Naive thymus-derived CD8-positive, alpha-beta T cell (primary cell): ENCODE data around the gene CEP295NL. TPM values are rescaled to one million over a fixed set of nuclear protein-coding genes. Genes with fewer than 3 reads are reported as not detected.
"Not testable (repeated sequence)": the region's sequence is repeated elsewhere in the genome, so short reads cannot be mapped to it uniquely, and the experiment has no call there.

Experiments
- ATAC-seq, 2 donors: fragments of 150-1000 bp; cut with Tn5 transposase in 1 of 2; sonication (Bioruptor Pico), chemical (Tn5 transposase) in 1 of 2; 1 replicate in 1 of 2; 2 replicates in 1 of 2; pipeline ENCODE4 v1.10.0; 2021; ENCODE audit warnings: mild to moderate bottlenecking in 2 of 2, moderate library complexity in 2 of 2
- POLR2A ChIA-PET: fragments of 350-600 bp; sonication (Branson Sonifier 250); formaldehyde crosslinking; loops from one replicate; lab custom pipeline; 2021; ENCODE audit warnings: antibody characterized with exemption; lab: Charles Lee
- DNase-seq, 10 donors: peaks; one replicate each; pipeline versions ENCODE4 v3.0.0 to v3.0.0-alpha.2; 2020 to 2022
- H3K27ac Mint-ChIP-seq, 10 donors: one replicate each; pipeline ENCODE4 v1.8.0; 2020 to 2022; ENCODE audit warnings: mild to moderate bottlenecking in 10 of 10, mixed read lengths in 10 of 10, moderate library complexity in 4 of 10, inconsistent platforms in 1 of 10
- H3K27me3 Mint-ChIP-seq, 5 donors: one replicate each; pipeline ENCODE4 v1.8.0; 2021 to 2022; ENCODE audit warnings: mixed read lengths in 5 of 5
- H3K36me3 Mint-ChIP-seq, 3 donors: one replicate each; pipeline ENCODE4 v1.8.0; 2020 to 2022; ENCODE audit warnings: mixed read lengths in 3 of 3, mild to moderate bottlenecking in 2 of 3, inconsistent platforms in 1 of 3
- H3K4me1 Mint-ChIP-seq, 4 donors: one replicate each; pipeline ENCODE4 v1.8.0; 2021 to 2022; ENCODE audit warnings: mixed read lengths in 4 of 4
- H3K4me3 Mint-ChIP-seq, 10 donors: one replicate each; pipeline ENCODE4 v1.8.0; 2020 to 2022; ENCODE audit warnings: mild to moderate bottlenecking in 10 of 10, mixed read lengths in 10 of 10, moderate library complexity in 6 of 10, inconsistent platforms in 1 of 10
- H3K9me3 Mint-ChIP-seq, 9 donors: one replicate each; pipeline ENCODE4 v1.8.0; 2020 to 2022; ENCODE audit warnings: mixed read lengths in 9 of 9, mild to moderate bottlenecking in 3 of 9, inconsistent platforms in 1 of 9, moderate library complexity in 1 of 9
- polyA plus RNA-seq, 3 donors: library from polyadenylated mRNA; unstranded; fragments of 300-500 nt; fragmentation: Illumina TruSeq; gene quantifications; one replicate each; pipeline ENCODE4 v1.2.3, GENCODE V29; 2021
- total RNA-seq, 8 experiments: library from RNA in 2 of 8; stranded (reverse) in 2 of 8; gene quantifications; one replicate each; pipeline ENCODE4 v1.2.3 and lab custom pipeline; 2021 to 2026

Gene CEP295NL
- total and polyA plus RNA-seq, 5 experiments from 2014 or later: 0.86 TPM; not detected in 4

DNA sequence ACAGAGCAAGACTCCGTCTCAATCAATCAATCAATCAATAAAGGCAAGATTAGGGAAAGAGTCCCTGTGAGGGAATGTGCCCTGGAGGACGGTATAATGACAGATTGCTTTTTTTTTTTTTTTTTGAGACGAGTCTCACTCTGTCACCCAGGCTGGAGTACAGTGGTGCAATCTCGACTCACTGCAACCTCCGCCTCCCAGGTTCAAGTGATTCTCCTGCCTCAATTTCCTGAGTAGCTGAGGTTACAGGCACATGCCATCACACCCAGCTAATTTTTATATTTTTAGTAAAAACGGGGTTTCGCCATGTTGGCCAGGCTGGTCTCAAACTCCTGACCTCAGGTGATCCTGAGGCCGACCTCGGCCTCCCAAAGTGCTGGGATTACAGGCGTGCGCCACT, 12.9 kb downstream of the CEP295NL start:
- ATAC-seq: peak; percentile 26 to 37
- not testable (repeated sequence) for H3K9me3 Mint-ChIP-seq, DNase-seq, H3K36me3 Mint-ChIP-seq, H3K27me3 Mint-ChIP-seq
- POLR2A ChIA-PET: interaction anchor here (1.1 to 1.3 kb wide), 4 partner anchors 10 to 35 kb away, joined by 4 to 5 read pairs (median 4); partner anchors contain the start of gene TIMP2
- H3K4me1 Mint-ChIP-seq: peaks cover 19 to 54% (median 43%) of the 10 kb centered on the region in 4 donors
- peak overlapping the region in 7 of 10 donors; percentile 7 to 80 (median 60) for H3K4me3 Mint-ChIP-seq
- H3K27ac Mint-ChIP-seq: peak overlapping the region; percentile 68 to 96 (median 91)

GRCh38 chr17:78889531-78889930, 13.5 kb downstream of the CEP295NL start:
- Mint-ChIP-seq H3K9me3 (no peaks in the 10 kb centered on the region), H3K4me3 (peak overlapping the region; percentile 18 to 80 (median 44)), H3K36me3 (no peaks in the 10 kb centered on the region), H3K27me3 (no peaks in the 10 kb centered on the region), H3K4me1 (peaks cover 19 to 53% (median 44%) of the 10 kb centered on the region in 4 donors), H3K27ac (peak overlapping the region; percentile 46 to 96 (median 91))
- ATAC-seq: no peak
- DNase-seq: peak in 1 of 10 donors; percentile 30
- POLR2A ChIA-PET: interaction anchor here (0.8 to 1.2 kb wide), 2 partner anchors 33 to 35 kb away, joined by 3 to 4 read pairs; partner anchors contain the start of gene TIMP2

DNA sequence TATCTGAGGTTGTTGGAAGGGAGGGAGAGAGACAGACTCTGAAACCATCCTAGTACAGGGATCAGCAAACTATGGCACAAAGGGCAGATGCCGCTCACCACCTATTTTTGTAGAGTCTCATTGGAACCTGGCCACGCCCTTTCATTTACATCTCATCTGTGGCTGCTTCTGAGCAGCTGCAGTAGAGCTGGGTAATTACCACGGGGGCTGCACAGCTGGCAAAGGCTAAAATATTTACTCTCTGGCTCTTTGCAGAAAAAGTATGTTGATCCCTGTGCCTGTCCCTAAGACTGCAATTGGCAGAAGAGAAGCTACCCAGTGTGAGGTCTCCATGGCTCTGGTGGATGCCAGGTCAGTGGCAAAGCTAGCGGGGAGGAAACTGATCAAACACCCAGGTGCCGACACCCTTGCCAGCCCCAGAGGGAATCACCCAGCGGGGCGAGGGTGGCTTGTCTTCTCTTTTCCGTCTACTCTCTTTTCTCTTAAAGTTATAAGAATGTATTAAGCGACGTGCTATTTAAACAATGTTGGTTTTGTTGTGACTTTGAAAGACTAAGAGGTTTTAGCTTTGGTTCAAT, 14.0 kb downstream of the CEP295NL start:
- peak overlapping the region; percentile 46 to 96 (median 91) for H3K27ac Mint-ChIP-seq
- POLR2A ChIA-PET: interaction anchor here (0.8 to 1.2 kb wide), 2 partner anchors 34 to 36 kb away, joined by 3 to 4 read pairs; partner anchors contain the start of gene TIMP2
- H3K4me1 Mint-ChIP-seq: peaks cover 19 to 52% (median 44%) of the 10 kb centered on the region in 4 donors
- ATAC-seq: peak in 1 of 2 donors; percentile 37
- H3K36me3 Mint-ChIP-seq: no peaks in the 10 kb centered on the region
- H3K27me3 Mint-ChIP-seq: no peaks in the 10 kb centered on the region
- peak overlapping the region in 9 of 10 donors; percentile 18 to 80 (median 52) for H3K4me3 Mint-ChIP-seq
- H3K9me3 Mint-ChIP-seq: no peaks in the 10 kb centered on the region
- DNase-seq: peak in 1 of 10 donors; percentile 25

- DNase-seq (no peak), ATAC-seq (no peak)
- no peak overlapping the region for H3K4me3 Mint-ChIP-seq
- peaks cover 21 to 58% (median 47%) of the 10 kb centered on the region in 4 donors for H3K4me1 Mint-ChIP-seq
- peak overlapping the region in 2 of 10 donors; percentile 16 to 47 for H3K27ac Mint-ChIP-seq
- H3K9me3 Mint-ChIP-seq: no peaks in the 10 kb centered on the region
- H3K36me3 Mint-ChIP-seq: no peaks in the 10 kb centered on the region
- no peaks in the 10 kb centered on the region for H3K27me3 Mint-ChIP-seq
- POLR2A ChIA-PET: no interaction called here
Measured at GRCh38 chr17:78886954-78887353, 16.0 kb downstream of the CEP295NL start.

- Mint-ChIP-seq H3K9me3 (no peaks in the 10 kb centered on the region), H3K4me1 (peaks cover 14 to 48% (median 37%) of the 10 kb centered on the region in 4 donors), H3K27ac (no peak overlapping the region), H3K27me3 (no peaks in the 10 kb centered on the region), H3K4me3 (no peak overlapping the region), H3K36me3 (no peaks in the 10 kb centered on the region)
- DNase-seq (no peak), ATAC-seq (no peak)
- POLR2A ChIA-PET: no interaction called here
Measured at GRCh38 chr17:78885956-78886355, 17.0 kb downstream of the CEP295NL start.

GRCh38 chr17:78884876-78885667, 17.9 kb downstream of the CEP295NL start:
- no peaks in the 10 kb centered on the region for H3K9me3 Mint-ChIP-seq
- POLR2A ChIA-PET: no interaction called here
- H3K4me1 Mint-ChIP-seq: peaks cover 11 to 43% (median 32%) of the 10 kb centered on the region in 4 donors
- no peak for ATAC-seq
- H3K36me3 Mint-ChIP-seq: no peaks in the 10 kb centered on the region
- peak overlapping the region in 2 of 10 donors; percentile 32 to 69 for H3K27ac Mint-ChIP-seq
- no peak overlapping the region for H3K4me3 Mint-ChIP-seq
- DNase-seq: no peak
- no peaks in the 10 kb centered on the region for H3K27me3 Mint-ChIP-seq

DNA sequence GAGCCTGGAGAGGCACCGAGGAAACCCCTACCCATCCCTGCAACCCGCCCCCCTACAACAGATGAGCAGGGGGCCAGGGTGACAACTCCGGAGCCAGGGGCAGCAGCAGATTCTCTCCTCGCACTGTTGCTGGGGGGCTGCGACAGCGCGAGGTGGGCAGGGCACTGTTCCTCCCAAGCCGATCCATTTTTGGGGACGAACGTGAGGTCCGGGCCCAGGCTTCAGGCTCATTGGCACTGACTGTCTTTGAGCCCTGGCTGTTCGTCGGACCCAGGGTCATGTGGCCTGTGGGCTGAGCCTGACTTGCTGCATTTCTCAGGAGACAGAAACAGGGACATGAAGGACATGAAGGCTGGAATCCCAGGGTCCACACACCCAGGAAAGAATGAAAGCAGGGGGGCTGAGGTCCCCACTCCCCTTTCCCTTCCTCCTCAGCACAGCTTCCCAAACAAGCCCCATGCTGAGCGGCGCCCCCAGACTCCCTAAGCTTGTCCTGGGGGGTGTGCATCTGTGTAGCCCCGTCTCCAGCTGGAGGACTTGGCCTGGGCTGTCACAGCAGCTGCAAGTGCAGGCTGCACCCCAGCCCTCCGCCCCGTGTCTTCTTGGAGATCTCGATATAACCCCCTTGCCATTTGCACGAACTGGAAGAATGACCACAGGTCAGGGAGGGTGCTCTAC, 18.7 kb downstream of the CEP295NL start:
- Mint-ChIP-seq H3K4me3 (peak overlapping the region in 3 of 10 donors; percentile 4 to 60 (median 59)), H3K9me3 (no peaks in the 10 kb centered on the region), H3K27me3 (no peaks in the 10 kb centered on the region), H3K4me1 (peaks cover 17 to 41% (median 34%) of the 10 kb centered on the region in 4 donors), H3K36me3 (no peaks in the 10 kb centered on the region), H3K27ac (peak overlapping the region in 2 of 10 donors; percentile 6 to 61)
- DNase-seq (no peak), ATAC-seq (no peak)
- POLR2A ChIA-PET: interaction anchor here (1.3 kb wide), 1 partner anchor 32 kb away, joined by 3 read pairs; no protein-coding TSS in a partner anchor

GRCh38 chr17:78883533-78884131, 19.4 kb downstream of the CEP295NL start:
- POLR2A ChIA-PET: interaction anchor here (0.5 to 1.3 kb wide), 2 partner anchors 26 to 33 kb away, joined by 3 read pairs; no protein-coding TSS in a partner anchor
- H3K27ac Mint-ChIP-seq: peak overlapping the region in 7 of 10 donors; percentile 15 to 86 (median 61)
- no peaks in the 10 kb centered on the region for H3K36me3 Mint-ChIP-seq
- no peaks in the 10 kb centered on the region for H3K27me3 Mint-ChIP-seq
- DNase-seq (peak in 4 of 10 donors; percentile 5 to 28 (median 19)), ATAC-seq (peak; percentile 48 to 57)
- peak overlapping the region; percentile 3 to 76 (median 62) for H3K4me3 Mint-ChIP-seq
- H3K9me3 Mint-ChIP-seq: no peaks in the 10 kb centered on the region
- peaks cover 18 to 41% (median 33%) of the 10 kb centered on the region in 4 donors for H3K4me1 Mint-ChIP-seq

DNA sequence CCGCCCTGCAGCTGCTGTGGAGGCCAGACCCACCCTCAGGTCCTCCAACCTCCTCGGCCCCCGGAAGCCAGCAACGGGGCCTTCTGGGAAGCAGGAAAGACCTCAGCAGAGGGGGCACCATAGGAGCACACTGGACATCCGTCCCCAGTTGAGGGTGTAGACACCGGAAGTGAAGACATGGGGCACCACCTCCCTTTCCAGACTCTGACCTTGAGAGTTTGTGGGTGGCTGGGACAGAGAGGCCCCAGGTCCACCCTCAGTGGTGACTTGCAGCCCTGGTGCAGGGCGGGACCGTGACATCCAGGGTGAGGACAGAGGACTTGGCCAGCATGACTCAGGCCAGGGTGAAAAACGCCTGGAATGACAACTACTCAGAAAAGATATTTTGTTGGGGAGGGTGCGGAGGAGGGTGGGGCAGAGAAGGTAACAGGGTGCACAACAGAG, 19.9 kb downstream of the CEP295NL start:
- Mint-ChIP-seq H3K4me1 (peaks cover 19 to 42% (median 35%) of the 10 kb centered on the region in 4 donors), H3K27me3 (peaks cover 0 to 1% (median 0%) of the 10 kb centered on the region in 5 donors), H3K4me3 (peak overlapping the region; percentile 3 to 77 (median 63)), H3K27ac (peak overlapping the region in 9 of 10 donors; percentile 41 to 86 (median 69)), H3K36me3 (no peaks in the 10 kb centered on the region), H3K9me3 (no peaks in the 10 kb centered on the region)
- peak in 1 of 2 donors; percentile 9 for ATAC-seq
- POLR2A ChIA-PET: interaction anchor here (1.3 kb wide), 1 partner anchor 33 kb away, joined by 3 read pairs; no protein-coding TSS in a partner anchor
- no peak for DNase-seq

- Mint-ChIP-seq H3K27ac (peak overlapping the region in 9 of 10 donors; percentile 29 to 86 (median 69)), H3K4me1 (peaks cover 20 to 45% (median 36%) of the 10 kb centered on the region in 4 donors), H3K4me3 (peak overlapping the region in 8 of 10 donors; percentile 30 to 77 (median 63)), H3K36me3 (no peaks in the 10 kb centered on the region), H3K27me3 (peaks cover 0 to 1% (median 0%) of the 10 kb centered on the region in 5 donors), H3K9me3 (no peaks in the 10 kb centered on the region)
- no peak for ATAC-seq
- DNase-seq: no peak
- POLR2A ChIA-PET: no interaction called here
Measured at GRCh38 chr17:78882540-78883088, 20.4 kb downstream of the CEP295NL start.

- ATAC-seq: peak; percentile 54 to 76
- H3K4me3 Mint-ChIP-seq: peak overlapping the region; percentile 73 to 91 (median 82)
- peaks cover 0 to 5% (median 1%) of the 10 kb centered on the region in 5 donors for H3K27me3 Mint-ChIP-seq
- peaks cover 24 to 55% (median 42%) of the 10 kb centered on the region in 4 donors for H3K4me1 Mint-ChIP-seq
- no peaks in the 10 kb centered on the region for H3K36me3 Mint-ChIP-seq
- peak in 8 of 10 donors; percentile 21 to 70 (median 38) for DNase-seq
- no peaks in the 10 kb centered on the region for H3K9me3 Mint-ChIP-seq
- H3K27ac Mint-ChIP-seq: peak overlapping the region; percentile 83 to 95 (median 90)
- POLR2A ChIA-PET: no interaction called here
Measured at GRCh38 chr17:78879635-78880186, 23.3 kb downstream of the CEP295NL start.
